Smooth muscle cell of trachea (primary cell): ENCODE results near the gene CIAO2A. TPM values are rescaled to one million over a fixed set of nuclear protein-coding genes. Genes with fewer than 3 reads are reported as not detected.

Source experiments
- total RNA-seq: library from RNA; depleted of rRNA; stranded (reverse); fragments of >200 nt; gene quantifications from 2 replicates; pipeline ENCODE4 v1.2.1, GENCODE V29; 2014

Gene CIAO2A, protein sequence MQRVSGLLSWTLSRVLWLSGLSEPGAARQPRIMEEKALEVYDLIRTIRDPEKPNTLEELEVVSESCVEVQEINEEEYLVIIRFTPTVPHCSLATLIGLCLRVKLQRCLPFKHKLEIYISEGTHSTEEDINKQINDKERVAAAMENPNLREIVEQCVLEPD
- total RNA-seq = 49.1 and 70.1 TPM in 2 replicates

DNA sequence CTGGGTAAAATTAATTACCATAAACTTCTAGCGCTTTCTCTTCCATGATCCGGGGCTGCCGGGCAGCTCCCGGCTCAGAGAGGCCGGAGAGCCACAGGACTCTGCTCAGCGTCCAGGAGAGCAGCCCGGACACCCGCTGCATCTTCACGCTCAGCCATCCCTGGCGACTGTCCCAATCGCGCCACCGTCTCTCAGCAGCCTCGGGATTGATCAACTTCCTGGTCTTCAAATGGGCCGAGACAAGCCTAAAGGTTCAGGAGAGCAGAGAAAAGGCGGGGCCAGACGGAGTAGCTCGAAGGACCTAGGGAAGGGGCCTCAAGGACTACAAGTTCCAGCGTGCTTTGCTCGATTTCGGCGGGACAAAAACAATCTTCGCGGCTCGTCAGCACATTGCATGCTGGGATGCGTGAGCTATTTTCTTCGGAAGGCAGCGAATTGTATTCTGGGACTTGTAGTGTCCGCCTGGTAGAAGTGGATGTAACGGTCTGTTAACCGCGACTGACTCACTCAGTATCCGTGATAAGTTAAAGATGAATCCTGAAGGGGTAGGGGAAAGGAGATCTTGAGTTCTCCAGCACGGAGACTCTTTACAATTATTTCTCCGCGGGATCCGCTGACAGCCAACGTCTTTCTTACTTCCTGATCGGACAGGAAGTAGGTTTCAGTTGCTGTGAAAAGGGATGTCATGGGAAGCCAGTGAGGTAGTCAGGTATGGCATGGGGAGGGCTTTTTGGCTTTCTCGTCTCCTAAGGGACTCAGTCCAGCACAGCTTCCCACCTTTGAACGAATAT lies at the start of gene CIAO2A:
CIAO2A (minus strand) TSS at position 212 of the 791 bp plus-strand sequence; CDS start at position 142, 70 bp downstream.

DNA sequence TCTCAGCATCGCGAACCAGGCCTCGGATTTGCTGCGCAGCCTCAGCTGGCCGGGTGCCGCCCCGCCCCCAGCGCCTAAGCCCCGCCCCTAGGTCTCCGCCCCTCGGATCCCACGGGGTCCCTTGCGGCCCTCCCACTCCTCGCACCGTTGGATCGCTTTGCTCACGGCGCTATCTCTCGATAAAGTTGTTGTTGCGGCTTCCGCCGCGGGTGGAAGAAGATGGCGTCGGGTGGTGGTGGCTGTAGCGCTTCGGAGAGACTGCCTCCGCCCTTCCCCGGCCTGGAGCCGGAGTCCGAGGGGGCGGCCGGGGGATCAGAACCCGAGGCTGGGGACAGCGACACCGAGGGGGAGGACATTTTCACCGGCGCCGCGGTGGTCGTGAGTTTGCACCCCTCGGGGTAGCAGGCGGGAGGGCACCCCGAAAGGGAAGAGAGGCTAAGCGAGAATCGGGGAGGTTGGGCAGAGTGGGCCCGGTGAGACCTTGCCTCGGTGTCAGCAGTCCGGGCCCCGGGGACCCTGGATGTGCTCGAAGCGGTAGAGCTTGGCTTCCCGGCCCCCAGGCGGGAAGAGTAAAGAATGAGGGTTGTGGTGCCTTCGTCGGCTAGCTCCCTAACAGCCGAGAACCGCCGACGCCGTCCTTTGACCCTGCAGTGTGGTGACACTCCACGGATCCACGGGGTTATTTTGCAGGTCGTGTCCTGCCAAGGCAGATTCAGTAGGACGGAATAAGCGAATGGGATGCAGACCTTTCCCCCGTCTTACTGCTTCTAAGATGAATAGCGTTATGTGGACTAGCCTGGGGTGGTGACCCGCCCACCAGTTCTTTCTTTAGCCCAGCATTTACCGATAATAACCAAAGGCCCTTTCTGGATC lies 2.4 kb upstream of the CIAO2A start, which contains the start of gene SNX1:
SNX1 (plus strand) TSS at position 188 of the 873 bp plus-strand sequence; CDS start at position 220, 32 bp downstream.

DNA sequence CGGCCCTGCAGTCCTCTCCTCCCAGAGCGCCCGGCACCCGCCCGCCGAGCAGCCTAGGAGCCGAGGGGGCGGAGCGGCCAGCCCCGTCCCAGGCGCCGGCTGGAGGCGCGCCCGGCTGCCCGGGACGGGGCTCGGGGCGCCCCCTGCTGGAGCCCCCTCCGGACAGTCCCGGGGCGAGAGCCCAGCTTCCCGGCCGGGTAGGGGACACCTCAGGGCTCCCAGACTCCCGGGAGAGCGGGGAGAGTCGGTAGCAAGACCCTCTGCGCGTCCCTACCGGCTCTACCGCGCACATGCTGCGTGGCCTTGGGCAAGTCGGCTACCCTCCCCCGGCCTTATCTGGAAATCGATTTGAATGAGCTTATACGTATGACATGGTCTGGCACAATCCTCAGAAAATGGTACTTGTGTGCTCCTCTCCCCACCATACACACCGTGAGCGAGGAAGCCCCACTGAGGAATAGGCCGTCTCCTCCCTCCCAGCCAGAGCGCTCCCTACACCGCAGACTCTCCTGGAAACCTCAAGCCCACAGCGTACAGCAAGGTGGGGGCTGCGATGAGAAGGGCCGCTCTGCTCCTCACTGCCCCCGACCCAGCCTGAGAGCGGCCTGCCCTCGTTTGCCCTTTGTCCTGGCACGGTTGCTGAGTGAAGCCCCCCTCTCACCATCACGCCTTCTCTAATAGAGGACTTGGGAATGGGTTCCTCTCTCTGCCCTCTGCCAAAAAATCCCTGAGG lies 47.1 kb downstream of the CIAO2A start, which contains the start of gene DAPK2:
DAPK2 (minus strand) TSS at position 65 of the 733 bp plus-strand sequence. CDS start 6,224 bp downstream, outside the sequence.

Other genes starting within 250 kb of the CIAO2A start
- 1.7 and 2.0 TPM in 2 replicates for gene DAPK2, start 47.4 kb downstream of the CIAO2A start, total RNA-seq
- 49.8 and 66.6 TPM in 2 replicates for gene SNX1, start 2.1 kb upstream of the CIAO2A start, total RNA-seq
- gene SNX22, start 57.9 kb upstream of the CIAO2A start, total RNA-seq = 0.50 and 0.58 TPM in 2 replicates
- 806 and 902 TPM in 2 replicates for gene PPIB, start 69.2 kb upstream of the CIAO2A start, total RNA-seq